ENCODE results near the gene TMEM170A. TPM values are rescaled to one million over a fixed set of nuclear protein-coding genes. Genes with fewer than 3 reads are reported as not detected.
A peak's percentile ranks its signal among the peaks of the same experiment; 100 is the strongest.

The TMEM170A gene
- total and polyA plus RNA-seq, 10 of the 15 experiments (the other 5 are each of a cell fraction or from before 2014, with no cell fraction given), result 7.3 to 28.2 (median 20.9) TPM

DNA sequence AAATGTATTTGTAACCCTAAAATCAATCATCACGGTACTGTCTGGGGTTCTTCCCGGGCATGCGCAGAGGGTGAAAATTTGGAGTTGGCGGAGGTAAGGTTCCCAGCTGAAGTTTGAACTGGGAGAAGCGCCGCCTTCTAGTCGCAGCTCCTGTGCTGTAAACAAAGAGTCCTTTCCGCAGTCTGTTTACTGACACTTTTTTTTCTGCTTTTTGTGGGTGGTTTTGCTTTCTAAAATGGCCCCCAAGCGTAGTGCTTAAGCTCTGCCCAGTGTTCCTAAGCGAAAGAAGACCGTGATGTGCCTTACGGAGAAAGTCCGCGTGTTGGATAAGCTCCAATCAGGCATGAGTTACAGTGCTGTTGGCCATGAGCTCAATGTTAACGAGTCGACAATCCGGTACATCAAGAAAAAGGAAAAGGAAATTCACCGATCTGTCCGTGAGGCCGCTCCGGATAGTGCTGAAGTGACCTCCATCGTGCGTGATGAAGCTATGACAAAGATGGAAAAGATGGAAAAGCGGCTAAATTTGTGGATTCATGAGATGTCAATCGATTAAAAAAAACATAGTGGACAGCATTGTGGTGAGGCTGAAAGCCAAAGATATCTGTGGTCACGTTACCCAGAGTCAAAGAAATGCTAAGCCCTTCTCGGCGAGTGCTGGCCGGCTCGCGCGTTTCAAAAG is 30.6 kb downstream of the TMEM170A start (continued):
- TF ChIP-seq, protein P1, sequence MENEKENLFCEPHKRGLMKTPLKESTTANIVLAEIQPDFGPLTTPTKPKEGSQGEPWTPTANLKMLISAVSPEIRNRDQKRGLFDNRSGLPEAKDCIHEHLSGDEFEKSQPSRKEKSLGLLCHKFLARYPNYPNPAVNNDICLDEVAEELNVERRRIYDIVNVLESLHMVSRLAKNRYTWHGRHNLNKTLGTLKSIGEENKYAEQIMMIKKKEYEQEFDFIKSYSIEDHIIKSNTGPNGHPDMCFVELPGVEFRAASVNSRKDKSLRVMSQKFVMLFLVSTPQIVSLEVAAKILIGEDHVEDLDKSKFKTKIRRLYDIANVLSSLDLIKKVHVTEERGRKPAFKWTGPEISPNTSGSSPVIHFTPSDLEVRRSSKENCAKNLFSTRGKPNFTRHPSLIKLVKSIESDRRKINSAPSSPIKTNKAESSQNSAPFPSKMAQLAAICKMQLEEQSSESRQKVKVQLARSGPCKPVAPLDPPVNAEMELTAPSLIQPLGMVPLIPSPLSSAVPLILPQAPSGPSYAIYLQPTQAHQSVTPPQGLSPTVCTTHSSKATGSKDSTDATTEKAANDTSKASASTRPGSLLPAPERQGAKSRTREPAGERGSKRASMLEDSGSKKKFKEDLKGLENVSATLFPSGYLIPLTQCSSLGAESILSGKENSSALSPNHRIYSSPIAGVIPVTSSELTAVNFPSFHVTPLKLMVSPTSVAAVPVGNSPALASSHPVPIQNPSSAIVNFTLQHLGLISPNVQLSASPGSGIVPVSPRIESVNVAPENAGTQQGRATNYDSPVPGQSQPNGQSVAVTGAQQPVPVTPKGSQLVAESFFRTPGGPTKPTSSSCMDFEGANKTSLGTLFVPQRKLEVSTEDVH (IDR thresholded peaks at IDR 0.05; ENCODE audit: low read depth, partially characterized antibody), result no peak
- TF ChIP-seq, protein P2, sequence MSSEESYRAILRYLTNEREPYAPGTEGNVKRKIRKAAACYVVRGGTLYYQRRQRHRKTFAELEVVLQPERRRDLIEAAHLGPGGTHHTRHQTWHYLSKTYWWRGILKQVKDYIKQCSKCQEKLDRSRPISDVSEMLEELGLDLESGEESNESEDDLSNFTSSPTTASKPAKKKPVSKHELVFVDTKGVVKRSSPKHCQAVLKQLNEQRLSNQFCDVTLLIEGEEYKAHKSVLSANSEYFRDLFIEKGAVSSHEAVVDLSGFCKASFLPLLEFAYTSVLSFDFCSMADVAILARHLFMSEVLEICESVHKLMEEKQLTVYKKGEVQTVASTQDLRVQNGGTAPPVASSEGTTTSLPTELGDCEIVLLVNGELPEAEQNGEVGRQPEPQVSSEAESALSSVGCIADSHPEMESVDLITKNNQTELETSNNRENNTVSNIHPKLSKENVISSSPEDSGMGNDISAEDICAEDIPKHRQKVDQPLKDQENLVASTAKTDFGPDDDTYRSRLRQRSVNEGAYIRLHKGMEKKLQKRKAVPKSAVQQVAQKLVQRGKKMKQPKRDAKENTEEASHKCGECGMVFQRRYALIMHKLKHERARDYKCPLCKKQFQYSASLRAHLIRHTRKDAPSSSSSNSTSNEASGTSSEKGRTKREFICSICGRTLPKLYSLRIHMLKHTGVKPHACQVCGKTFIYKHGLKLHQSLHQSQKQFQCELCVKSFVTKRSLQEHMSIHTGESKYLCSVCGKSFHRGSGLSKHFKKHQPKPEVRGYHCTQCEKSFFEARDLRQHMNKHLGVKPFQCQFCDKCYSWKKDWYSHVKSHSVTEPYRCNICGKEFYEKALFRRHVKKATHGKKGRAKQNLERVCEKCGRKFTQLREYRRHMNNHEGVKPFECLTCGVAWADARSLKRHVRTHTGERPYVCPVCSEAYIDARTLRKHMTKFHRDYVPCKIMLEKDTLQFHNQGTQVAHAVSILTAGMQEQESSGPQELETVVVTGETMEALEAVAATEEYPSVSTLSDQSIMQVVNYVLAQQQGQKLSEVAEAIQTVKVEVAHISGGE (CRISPR knock-in tag; IDR thresholded peaks at IDR 0.05), result no peak
- no peak for TF ChIP-seq GATAD2B (conservative IDR thresholded peaks at IDR 0.05; ENCODE audit: low read depth)
- no peak for TF ChIP-seq TCF7 (IDR thresholded peaks at IDR 0.05; ENCODE audit: borderline replicate concordance)
- no peak for TF ChIP-seq BACH1 (IDR thresholded peaks at IDR 0.05; ENCODE audit: borderline replicate concordance)
- TF ChIP-seq SREBF2 (IDR thresholded peaks at IDR 0.05; ENCODE audit: low read length), result no peak
- no peak for TF ChIP-seq BMI1 (IDR thresholded peaks at IDR 0.05; ENCODE audit: borderline replicate concordance)
- TF ChIP-seq, protein P3, sequence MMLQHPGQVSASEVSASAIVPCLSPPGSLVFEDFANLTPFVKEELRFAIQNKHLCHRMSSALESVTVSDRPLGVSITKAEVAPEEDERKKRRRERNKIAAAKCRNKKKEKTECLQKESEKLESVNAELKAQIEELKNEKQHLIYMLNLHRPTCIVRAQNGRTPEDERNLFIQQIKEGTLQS (IDR thresholded peaks at IDR 0.05; ENCODE audit: borderline replicate concordance, extremely low read depth, low read depth, low read length), result no peak
- TF ChIP-seq GABPA (IDR thresholded peaks at IDR 0.05; ENCODE audit: low read depth), result no peak
- TF ChIP-seq SMC3 (IDR thresholded peaks at IDR 0.05; ENCODE audit: borderline replicate concordance, low read length), result no peak
- TF ChIP-seq TBL1XR1 (IDR thresholded peaks at IDR 0.05; ENCODE audit: low read depth, low read length), result 0 out of 2 replicates have a peak, but pooled peaks have one; percentile 33
- TF ChIP-seq NFYA (IDR thresholded peaks at IDR 0.05; ENCODE audit: borderline replicate concordance, low read depth, low read length), result no peak
- TF ChIP-seq, protein P4, sequence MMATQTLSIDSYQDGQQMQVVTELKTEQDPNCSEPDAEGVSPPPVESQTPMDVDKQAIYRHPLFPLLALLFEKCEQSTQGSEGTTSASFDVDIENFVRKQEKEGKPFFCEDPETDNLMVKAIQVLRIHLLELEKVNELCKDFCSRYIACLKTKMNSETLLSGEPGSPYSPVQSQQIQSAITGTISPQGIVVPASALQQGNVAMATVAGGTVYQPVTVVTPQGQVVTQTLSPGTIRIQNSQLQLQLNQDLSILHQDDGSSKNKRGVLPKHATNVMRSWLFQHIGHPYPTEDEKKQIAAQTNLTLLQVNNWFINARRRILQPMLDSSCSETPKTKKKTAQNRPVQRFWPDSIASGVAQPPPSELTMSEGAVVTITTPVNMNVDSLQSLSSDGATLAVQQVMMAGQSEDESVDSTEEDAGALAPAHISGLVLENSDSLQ (IDR thresholded peaks at IDR 0.05), result 0 out of 2 replicates have a peak, but pooled peaks have one; percentile 13
- TF ChIP-seq FOXK2 (IDR thresholded peaks at IDR 0.05), result peak; percentile 47; the same call in 1 of the 2 replicates
- TF ChIP-seq, protein P5, sequence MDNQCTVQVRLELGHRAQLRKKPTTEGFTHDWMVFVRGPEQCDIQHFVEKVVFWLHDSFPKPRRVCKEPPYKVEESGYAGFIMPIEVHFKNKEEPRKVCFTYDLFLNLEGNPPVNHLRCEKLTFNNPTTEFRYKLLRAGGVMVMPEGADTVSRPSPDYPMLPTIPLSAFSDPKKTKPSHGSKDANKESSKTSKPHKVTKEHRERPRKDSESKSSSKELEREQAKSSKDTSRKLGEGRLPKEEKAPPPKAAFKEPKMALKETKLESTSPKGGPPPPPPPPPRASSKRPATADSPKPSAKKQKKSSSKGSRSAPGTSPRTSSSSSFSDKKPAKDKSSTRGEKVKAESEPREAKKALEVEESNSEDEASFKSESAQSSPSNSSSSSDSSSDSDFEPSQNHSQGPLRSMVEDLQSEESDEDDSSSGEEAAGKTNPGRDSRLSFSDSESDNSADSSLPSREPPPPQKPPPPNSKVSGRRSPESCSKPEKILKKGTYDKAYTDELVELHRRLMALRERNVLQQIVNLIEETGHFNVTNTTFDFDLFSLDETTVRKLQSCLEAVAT (IDR thresholded peaks at IDR 0.05), result peak; percentile 86
- TF ChIP-seq KDM1A (IDR thresholded peaks at IDR 0.05; ENCODE audit: borderline replicate concordance), result no peak
- TF ChIP-seq RUNX3 (IDR thresholded peaks at IDR 0.05; ENCODE audit: low read length), result peak; percentile 37
- peak; percentile 84 for TF ChIP-seq TAF1 (IDR thresholded peaks at IDR 0.05; ENCODE audit: borderline replicate concordance, low read depth, low read length)
- TF ChIP-seq HDAC6 (IDR thresholded peaks at IDR 0.05; ENCODE audit: unreplicated experiment), result no peak
- no peak for TF ChIP-seq ZNF622 (IDR thresholded peaks at IDR 0.05)
- no peak for TF ChIP-seq ZNF217 (IDR thresholded peaks at IDR 0.05)
- TF ChIP-seq HCFC1 (IDR thresholded peaks at IDR 0.05; ENCODE audit: low read length), result 0 out of 2 replicates have a peak, but pooled peaks have one; percentile 5
